H9 (cell line): ENCODE measurements around the gene RERE. TPM values are rescaled to one million over a fixed set of nuclear protein-coding genes. Genes with fewer than 3 reads are reported as not detected.

Experiments
- DNase-seq: peaks from one replicate; pipeline ENCODE4 v3.0.0-alpha.2; 2017
- H2AFZ ChIP-seq: one replicate; pipeline ENCODE4 v1.6.1; 2013; ENCODE audit warnings: mild to moderate bottlenecking, low read length, control low read depth, moderate library complexity
- H2AK5ac ChIP-seq: 2 replicates; pipeline ENCODE4 v1.6.1; 2013; ENCODE audit warnings: low read length, control low read depth, mixed read lengths; ENCODE audit not compliant: insufficient read length
- H2BK120ac ChIP-seq: one replicate; pipeline ENCODE4 v1.6.1; 2013; ENCODE audit warnings: low read depth, mild to moderate bottlenecking, low read length, control low read depth, inconsistent platforms; ENCODE audit not compliant: poor library complexity, severe bottlenecking
- H2BK12ac ChIP-seq: 2 replicates; pipeline ENCODE4 v1.6.1; 2013; ENCODE audit warnings: low read length, control low read depth, mixed read lengths, low read depth; ENCODE audit not compliant: insufficient read length
- H2BK15ac ChIP-seq: 2 replicates; pipeline ENCODE4 v1.6.1; 2013; ENCODE audit warnings: low read depth, low read length, control low read depth
- H2BK20ac ChIP-seq: one replicate; pipeline ENCODE4 v1.6.1; 2013; ENCODE audit warnings: low read depth, mild to moderate bottlenecking, low read length, control low read depth, inconsistent platforms; ENCODE audit not compliant: poor library complexity, severe bottlenecking
- H2BK5ac ChIP-seq: 2 replicates; pipeline ENCODE4 v1.6.1; 2013; ENCODE audit warnings: low read length, control low read depth, mixed read lengths; ENCODE audit not compliant: insufficient read length
- H3K14ac ChIP-seq: 2 replicates; pipeline ENCODE4 v1.6.1; 2013; ENCODE audit warnings: low read length, control low read depth; ENCODE audit not compliant: insufficient read depth
- H3K18ac ChIP-seq: 2 replicates; pipeline ENCODE4 v1.6.1; 2013; ENCODE audit warnings: low read depth, mild to moderate bottlenecking, mixed read lengths, low read length, control low read depth; ENCODE audit not compliant: insufficient read length
- H3K23ac ChIP-seq: 2 replicates; pipeline ENCODE4 v1.6.1; 2013; ENCODE audit warnings: low read length, control low read depth, mixed read lengths, low read depth; ENCODE audit not compliant: insufficient read length
- H3K23me2 ChIP-seq: 2 replicates; pipeline ENCODE4 v1.6.1; 2013; ENCODE audit warnings: low read depth, mild to moderate bottlenecking, mixed read lengths, low read length, control low read depth; ENCODE audit not compliant: insufficient read length, poor library complexity, severe bottlenecking
- H3K27ac ChIP-seq: 2 replicates; pipeline ENCODE4 v1.5.1; 2013; ENCODE audit warnings: low read length, control low read depth, mixed read lengths, low read depth; ENCODE audit not compliant: insufficient read length
- H3K27me3 ChIP-seq: 2 replicates; pipeline ENCODE4 v1.6.1; 2013; ENCODE audit warnings: low read length, control low read depth, inconsistent platforms; ENCODE audit not compliant: insufficient read depth
- H3K4ac ChIP-seq: 2 replicates; pipeline ENCODE4 v1.6.1; 2013; ENCODE audit warnings: low read depth, mild to moderate bottlenecking, control low read depth, inconsistent platforms, low read length, moderate library complexity
- H3K4me1 ChIP-seq: 2 replicates; pipeline ENCODE4 v1.6.1; 2013; ENCODE audit warnings: low read length, control low read depth, inconsistent platforms; ENCODE audit not compliant: insufficient read depth
- H3K4me2 ChIP-seq: 2 replicates; pipeline ENCODE4 v1.6.1; 2013; ENCODE audit warnings: low read length, control low read depth, mixed read lengths; ENCODE audit not compliant: insufficient read length, insufficient read depth
- H3K56ac ChIP-seq: 2 replicates; pipeline ENCODE4 v1.6.1; 2013; ENCODE audit warnings: low read depth, mild to moderate bottlenecking, mixed read lengths, low read length, control low read depth; ENCODE audit not compliant: insufficient read length
- H3K79me1 ChIP-seq: 2 replicates; pipeline ENCODE4 v1.6.1; 2013; ENCODE audit warnings: low read depth, mild to moderate bottlenecking, moderate library complexity, low read length, control low read depth, inconsistent platforms; ENCODE audit not compliant: insufficient read depth, poor library complexity, severe bottlenecking
- H3K79me2 ChIP-seq: 2 replicates; pipeline ENCODE4 v1.6.1; 2013; ENCODE audit warnings: low read length, control low read depth, inconsistent platforms; ENCODE audit not compliant: insufficient read depth
- H3K9ac ChIP-seq: 2 replicates; pipeline ENCODE4 v1.6.1; 2013; ENCODE audit warnings: low read length, control low read depth, mixed read lengths; ENCODE audit not compliant: insufficient read length; ENCODE audit errors: extremely low read depth
- H3K9me3 ChIP-seq: one replicate; pipeline ENCODE4 v1.6.1; 2013; ENCODE audit warnings: low read depth, low read length, inconsistent platforms; ENCODE audit not compliant: control insufficient read depth
- H3T11ph ChIP-seq: one replicate; pipeline ENCODE4 v1.6.1; 2013; ENCODE audit warnings: mild to moderate bottlenecking, low read length, control low read depth, inconsistent platforms
- H4K20me1 ChIP-seq: one replicate; pipeline ENCODE4 v1.6.1; 2013; ENCODE audit not compliant: control insufficient read depth, insufficient read length, insufficient read depth
- H4K5ac ChIP-seq: 2 replicates; pipeline ENCODE4 v1.6.1; 2013; ENCODE audit warnings: low read depth, mild to moderate bottlenecking, mixed read lengths, low read length, control low read depth; ENCODE audit not compliant: insufficient read length
- H4K8ac ChIP-seq: replicated peaks from 2 replicates; pipeline ENCODE4 v1.6.1; 2013; ENCODE audit warnings: low read length, control low read depth, mixed read lengths, low read depth; ENCODE audit not compliant: insufficient read length
- H4K91ac ChIP-seq: 2 replicates; pipeline ENCODE4 v1.6.1; 2013; ENCODE audit warnings: low read depth, mild to moderate bottlenecking, moderate library complexity, mixed read lengths, low read length, control low read depth; ENCODE audit not compliant: insufficient read length
- H3K27ac Mint-ChIP-seq, 3 experiments: 2 replicates in 2 of 3; 3 replicates in 1 of 3; pipeline ENCODE4 v1.8.0; 2020 to 2021; ENCODE audit warnings: mixed read lengths in 3 of 3, mild to moderate bottlenecking in 1 of 3, moderate library complexity in 1 of 3
- H3K27me3 Mint-ChIP-seq: 2 replicates; pipeline ENCODE4 v1.8.0; 2021; ENCODE audit warnings: low read depth, mild to moderate bottlenecking, moderate library complexity, mixed read lengths
- H3K36me3 Mint-ChIP-seq, 3 experiments: 2 replicates in 2 of 3; 3 replicates in 1 of 3; pipeline ENCODE4 v1.8.0; 2020 to 2021; ENCODE audit warnings: low read depth in 3 of 3, mixed read lengths in 3 of 3; ENCODE audit not compliant: insufficient read depth in 1 of 3
- H3K4me1 Mint-ChIP-seq, 2 experiments: 2 replicates each; pipeline ENCODE4 v1.8.0; 2020; ENCODE audit warnings: mixed read lengths in 2 of 2
- H3K4me3 Mint-ChIP-seq, 2 experiments: 2 replicates in 1 of 2; 3 replicates in 1 of 2; pipeline ENCODE4 v1.8.0; 2020 to 2021; ENCODE audit warnings: mild to moderate bottlenecking in 2 of 2, mixed read lengths in 2 of 2, moderate library complexity in 1 of 2
- H3K9me3 Mint-ChIP-seq, 2 experiments: 2 replicates in 1 of 2; 3 replicates in 1 of 2; pipeline ENCODE4 v1.8.0; 2020; ENCODE audit warnings: mild to moderate bottlenecking in 2 of 2, mixed read lengths in 2 of 2, moderate library complexity in 1 of 2
- CTCF ChIP-seq: fragments of 200-600 bp; sonication (generic); conservative IDR thresholded peaks from 3 replicates; pipeline ENCODE4 v1.8.0; 2021; ENCODE audit warnings: antibody characterized with exemption, mild to moderate bottlenecking
- WGBS: extraction: QIAGEN DNeasy Blood & Tissue Kit; methylation state at CpG from one replicate; pipeline ENCODE4 v1.1.7; 2013; ENCODE audit warnings: missing lambda C conversion rate, low lambda C conversion rate, mixed read lengths; ENCODE audit not compliant: insufficient read length; ENCODE audit errors: extremely low coverage; 5-methylcytosine and 5-hydroxymethylcytosine counted together
- total RNA-seq: library from RNA; stranded (reverse); gene quantifications from 2 replicates; pipeline ENCODE4 v1.2.1, GENCODE V29; 2021

The RERE gene
- total RNA-seq, 1 experiment from 2014 or later, result 103 TPM

DNA sequence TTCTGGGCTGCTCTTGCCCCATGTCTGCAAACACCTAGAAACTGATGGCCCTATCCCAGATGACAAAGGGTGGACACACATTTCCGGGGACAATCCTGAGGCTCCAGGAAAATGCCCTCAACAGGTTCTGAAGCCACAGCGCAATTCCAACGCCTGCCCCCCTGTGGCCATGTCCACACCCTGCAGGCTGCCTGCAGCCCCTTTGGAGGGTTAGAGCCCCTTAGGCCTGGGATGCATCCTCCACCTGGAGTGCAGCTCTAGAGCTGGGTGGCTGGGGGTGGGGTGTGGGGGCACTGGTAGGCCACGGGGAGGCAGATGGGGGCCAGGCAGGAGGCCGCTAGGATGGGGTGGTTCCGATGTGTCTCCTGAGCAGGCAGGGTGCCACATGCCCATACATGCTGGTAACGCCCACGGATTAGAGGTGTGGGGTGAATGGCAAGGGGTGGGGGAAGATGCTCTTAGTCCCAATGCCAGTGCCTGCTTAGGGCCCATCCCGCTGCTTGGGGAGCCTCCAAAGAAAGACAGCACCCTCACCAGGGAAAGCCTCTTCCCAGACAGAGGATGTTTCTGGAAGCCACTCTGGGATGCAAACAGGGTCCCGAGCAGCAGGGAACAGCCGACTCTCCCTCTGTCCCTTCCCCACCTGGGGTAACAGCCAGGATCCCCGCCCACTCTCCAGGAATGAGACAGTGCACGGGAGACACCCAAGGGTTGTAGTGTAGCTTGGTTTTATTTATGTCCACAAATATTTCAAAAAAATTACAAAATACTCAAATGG is 465.6 kb downstream of the RERE start:
- H3K27ac Mint-ChIP-seq, result peak overlapping the region in 1 of 3 experiments; percentile 39; a peak in 3 of 7 replicates
- H3K4me1 ChIP-seq, result no peaks in the 10 kb centered on the region; the same call in 1 of the 2 replicates
- H2BK5ac ChIP-seq, result no peak overlapping the region
- no peak overlapping the region for H3K27ac ChIP-seq
- WGBS, result no CpG with 5 or more reads among the region's 13 CpGs
- H4K91ac ChIP-seq, result no peak overlapping the region
- H3K9ac ChIP-seq, result no peak overlapping the region
- peaks cover 22 to 43% (median 40%) of the 10 kb centered on the region in 3 experiments; a peak in 6 of 7 replicates for H3K36me3 Mint-ChIP-seq
- H3K27me3 ChIP-seq, result no peaks in the 10 kb centered on the region
- no peak overlapping the region for H2BK120ac ChIP-seq
- H4K8ac ChIP-seq, result no peak overlapping the region
- no peak overlapping the region for H3K56ac ChIP-seq
- H3T11ph ChIP-seq, result no peak overlapping the region
- DNase-seq, result peak; percentile 83
- H4K5ac ChIP-seq, result no peak overlapping the region
- H2AK5ac ChIP-seq, result no peak overlapping the region
- H4K20me1 ChIP-seq, result peaks cover 3% of the 10 kb centered on the region
- TF ChIP-seq CTCF, result peak; percentile 84
- H3K4me3 Mint-ChIP-seq, result no peak overlapping the region
- H3K9me3 ChIP-seq, result no peaks in the 10 kb centered on the region
- no peak overlapping the region for H3K18ac ChIP-seq
- H2BK12ac ChIP-seq, result no peak overlapping the region
- no peak overlapping the region for H2BK15ac ChIP-seq
- no peaks in the 10 kb centered on the region for H3K9me3 Mint-ChIP-seq
- peaks cover 25 to 31% of the 10 kb centered on the region in 2 experiments for H3K4me1 Mint-ChIP-seq
- H3K27me3 Mint-ChIP-seq, result peaks cover 2% of the 10 kb centered on the region; the same call in 1 of the 2 replicates
- no peak overlapping the region for H3K4me2 ChIP-seq
- no peak overlapping the region for H3K23ac ChIP-seq
- H3K79me1 ChIP-seq, result no peaks in the 10 kb centered on the region
- no peaks in the 10 kb centered on the region for H3K23me2 ChIP-seq
- H3K79me2 ChIP-seq, result no peaks in the 10 kb centered on the region
- no peak overlapping the region for H2BK20ac ChIP-seq
- H2AFZ ChIP-seq, result no peak overlapping the region
- H3K14ac ChIP-seq, result no peak overlapping the region
- H3K4ac ChIP-seq, result no peak overlapping the region
